Hepatocyte (in vitro differentiated cells): ENCODE results near the gene DOC2B.

ENCODE experiments used
- CTCF ChIP-seq: fragments of 200-600 bp; sonication (generic); IDR thresholded peaks from 2 replicates; pipeline ENCODE4 v1.5.1; 2016; ENCODE audit warnings: antibody characterized with exemption, mild to moderate bottlenecking; ENCODE audit not compliant: poor library complexity
- EZH2 ChIP-seq: fragments of 200-600 bp; sonication (generic); IDR thresholded peaks from 2 replicates; pipeline ENCODE4 v1.6.1; 2016; ENCODE audit warnings: antibody characterized with exemption, mild to moderate bottlenecking, borderline replicate concordance

GRCh38 chr17:197352-197751, 15.9 kb upstream of the DOC2B start:
- TF ChIP-seq CTCF (no peak), EZH2 (no peak)
